Thymus (tissue), 11 donors: ENCODE data around the gene RAPGEF3. TPM values are rescaled to one million over a fixed set of nuclear protein-coding genes. Genes with fewer than 3 reads are reported as not detected.
A peak's percentile ranks its signal among the peaks of the same experiment; 100 is the strongest.

Experiments used
- DNase-seq, 9 donors: peaks; one replicate each; pipeline ENCODE4 v3.0.0-alpha.2; 2013; ENCODE audit warnings: low spot score in 9 of 9, low read depth in 6 of 9, missing footprints in 1 of 9
- H3K27ac ChIP-seq, 2 donors: one replicate each; pipeline ENCODE4 v1.5.1; 2013; ENCODE audit warnings: control low read depth in 1 of 2, low read depth in 1 of 2, low read length in 1 of 2, mild to moderate bottlenecking in 1 of 2, moderate library complexity in 1 of 2
- H3K27me3 ChIP-seq, 2 donors: one replicate each; pipeline ENCODE4 v1.5.1; 2013; ENCODE audit warnings: low read length in 1 of 2; ENCODE audit not compliant: control insufficient read depth in 2 of 2, insufficient read depth in 1 of 2
- H3K36me3 ChIP-seq, 2 donors: one replicate each; pipeline ENCODE4 v1.5.1; 2013; ENCODE audit warnings: low read length in 1 of 2, mild to moderate bottlenecking in 1 of 2, moderate library complexity in 1 of 2; ENCODE audit not compliant: control insufficient read depth in 2 of 2, insufficient read depth in 2 of 2
- H3K4me1 ChIP-seq, 2 donors: one replicate each; pipeline ENCODE4 v1.5.1; 2013; ENCODE audit warnings: low read length in 2 of 2; ENCODE audit not compliant: control insufficient read depth in 2 of 2, insufficient read depth in 2 of 2
- H3K4me3 ChIP-seq, 2 donors: one replicate each; pipeline ENCODE4 v1.5.1; 2013; ENCODE audit warnings: low read length in 2 of 2, control low read depth in 1 of 2, mild to moderate bottlenecking in 1 of 2
- H3K9me3 ChIP-seq, 2 donors: one replicate each; pipeline ENCODE4 v1.5.1; 2013; ENCODE audit warnings: low read length in 1 of 2, mild to moderate bottlenecking in 1 of 2; ENCODE audit not compliant: control insufficient read depth in 2 of 2, insufficient read depth in 1 of 2
- WGBS: extraction: QIAGEN DNeasy Blood & Tissue Kit; methylation state at CpG from one replicate; pipeline ENCODE4 v1.1.7; 2013; 5-methylcytosine and 5-hydroxymethylcytosine counted together
- polyA plus RNA-seq: library from polyadenylated mRNA; stranded (reverse); fragments of 200-250 nt; gene quantifications from one replicate; pipeline ENCODE4 v1.2.3, GENCODE V29; 2013
- total RNA-seq: library from RNA; stranded (reverse); fragments of 120-200 nt; gene quantifications from one replicate; pipeline ENCODE4 v1.2.4, GENCODE V29; 2013
- donor health status: healthy.

The RAPGEF3 gene
- total and polyA plus RNA-seq, 2 donors: 1.6 to 20.9 TPM

DNA sequence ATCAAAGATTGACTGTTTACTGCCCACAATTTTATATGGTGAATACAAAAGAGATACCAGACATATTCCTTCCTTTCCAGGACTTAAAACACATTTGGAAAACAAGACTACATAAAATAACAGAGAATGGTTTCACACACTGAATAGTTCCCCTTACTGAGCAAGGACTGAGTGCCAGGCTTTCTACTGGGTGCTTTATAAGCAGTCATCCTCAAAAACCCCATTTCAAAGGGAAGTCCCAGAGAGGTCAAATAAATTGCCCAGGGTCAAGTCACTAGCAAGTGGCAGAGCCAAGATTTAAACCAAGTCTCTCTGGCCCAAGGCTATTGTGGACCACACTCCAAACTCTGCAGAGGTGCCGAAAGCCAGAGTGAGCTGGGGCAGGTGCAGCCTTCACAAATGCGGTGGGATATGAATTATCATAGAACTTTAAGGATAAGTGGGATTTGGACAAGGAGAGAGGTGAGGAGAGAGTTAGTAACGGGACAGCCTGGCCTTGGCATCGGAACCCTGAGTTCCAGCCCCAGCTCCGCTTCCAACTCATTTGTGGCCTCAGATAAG lies 43.8 kb downstream of the RAPGEF3 start:
- H3K9me3 ChIP-seq: no peaks in the 10 kb centered on the region
- no peaks in the 10 kb centered on the region for H3K36me3 ChIP-seq
- DNase-seq: no peak
- H3K4me1 ChIP-seq: peaks cover 11 to 33% of the 10 kb centered on the region in 2 donors
- WGBS: 60% methylated on average over 5 of the region's 5 CpGs
- H3K27ac ChIP-seq: no peak overlapping the region
- H3K4me3 ChIP-seq: no peak overlapping the region
- H3K27me3 ChIP-seq: no peaks in the 10 kb centered on the region

GRCh38 chr12:47712171-47712570 lies 46.5 kb downstream of the RAPGEF3 start:
- Histone ChIP-seq H3K27ac (no peak overlapping the region), H3K36me3 (no peaks in the 10 kb centered on the region), H3K4me1 (peaks cover 10 to 30% of the 10 kb centered on the region in 2 donors), H3K4me3 (no peak overlapping the region), H3K9me3 (no peaks in the 10 kb centered on the region), H3K27me3 (no peaks in the 10 kb centered on the region)
- no peak for DNase-seq
- WGBS: 97% methylated on average over 6 of the region's 6 CpGs

- Histone ChIP-seq H3K4me3 (no peak overlapping the region), H3K4me1 (peaks cover 13 to 26% of the 10 kb centered on the region in 2 donors), H3K27me3 (no peaks in the 10 kb centered on the region), H3K27ac (no peak overlapping the region), H3K36me3 (no peaks in the 10 kb centered on the region), H3K9me3 (no peaks in the 10 kb centered on the region)
- WGBS: 96% methylated on average over 5 of the region's 5 CpGs
- DNase-seq: no peak
Measured at GRCh38 chr12:47711448-47711847, 47.2 kb downstream of the RAPGEF3 start.

GRCh38 chr12:47710278-47710677 lies 48.4 kb downstream of the RAPGEF3 start:
- no peak for DNase-seq
- Histone ChIP-seq H3K4me1 (peaks cover 15 to 16% of the 10 kb centered on the region in 2 donors), H3K27ac (no peak overlapping the region), H3K36me3 (no peaks in the 10 kb centered on the region), H3K9me3 (no peaks in the 10 kb centered on the region), H3K27me3 (no peaks in the 10 kb centered on the region), H3K4me3 (no peak overlapping the region)

- no peaks in the 10 kb centered on the region for H3K27me3 ChIP-seq
- no peaks in the 10 kb centered on the region for H3K9me3 ChIP-seq
- H3K27ac ChIP-seq: no peak overlapping the region
- no peak for DNase-seq
- peaks cover 15 to 20% of the 10 kb centered on the region in 2 donors for H3K4me1 ChIP-seq
- H3K36me3 ChIP-seq: no peaks in the 10 kb centered on the region
- no peak overlapping the region for H3K4me3 ChIP-seq
- WGBS: 80% methylated on average over 2 of the region's 2 CpGs
Measured at GRCh38 chr12:47709671-47710070, 49.0 kb downstream of the RAPGEF3 start.

DNA sequence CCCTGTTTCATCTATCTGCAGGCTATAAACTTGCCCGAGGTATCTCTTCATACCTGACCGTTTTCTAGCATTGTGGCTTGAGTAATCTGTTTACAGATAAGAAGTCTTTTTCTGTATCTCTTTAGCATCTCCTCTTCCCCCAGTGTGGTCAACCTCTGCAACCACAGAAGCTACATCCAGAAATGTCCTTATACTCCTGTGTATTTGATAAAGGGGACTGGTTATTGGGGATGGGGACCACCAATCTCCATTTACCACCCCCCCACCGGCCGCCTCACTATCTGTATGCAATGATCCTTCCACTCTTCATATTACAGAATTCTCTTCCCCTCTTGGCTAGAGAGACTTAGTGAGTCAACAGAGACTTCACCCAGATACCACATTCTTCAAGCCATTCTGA lies 49.4 kb downstream of the RAPGEF3 start:
- 71% methylated on average over 4 of the region's 4 CpGs for WGBS
- no peaks in the 10 kb centered on the region for H3K36me3 ChIP-seq
- H3K27ac ChIP-seq: no peak overlapping the region
- no peak overlapping the region for H3K4me3 ChIP-seq
- no peak for DNase-seq
- H3K27me3 ChIP-seq: no peaks in the 10 kb centered on the region
- H3K9me3 ChIP-seq: no peaks in the 10 kb centered on the region
- peaks cover 15 to 22% of the 10 kb centered on the region in 2 donors for H3K4me1 ChIP-seq

DNA sequence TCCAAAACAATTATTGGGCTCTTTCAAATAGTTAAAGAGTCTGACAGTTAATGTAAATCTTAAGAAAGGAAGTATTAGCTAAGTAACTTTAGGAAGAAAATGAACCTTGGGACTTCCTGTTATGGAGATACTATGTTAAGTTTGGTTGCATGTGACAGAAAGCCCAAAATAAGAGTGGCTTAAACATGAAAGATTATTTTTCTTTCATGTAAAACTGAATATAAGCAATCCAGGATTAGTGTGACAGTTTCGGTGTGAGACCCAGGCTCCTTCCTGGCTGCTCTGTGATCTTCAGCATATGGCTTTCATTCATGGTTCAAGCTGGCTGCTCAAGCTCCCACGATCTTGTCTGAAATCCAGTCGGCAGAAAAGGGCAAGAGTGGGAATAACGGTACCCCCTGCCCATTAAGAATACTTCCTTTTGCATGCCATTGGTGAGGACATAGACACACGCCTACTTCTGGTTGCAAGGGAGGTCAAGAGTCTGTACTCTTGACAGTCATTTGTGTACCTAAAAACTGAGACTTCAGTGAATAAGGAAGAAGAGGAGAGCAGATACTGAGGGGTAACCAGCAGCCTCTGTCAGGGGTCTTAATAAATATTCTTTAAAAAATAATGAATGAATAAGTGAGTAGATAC lies 50.7 kb downstream of the RAPGEF3 start:
- peak in 1 of 9 donors; percentile 36 for DNase-seq
- Histone ChIP-seq H3K9me3 (no peaks in the 10 kb centered on the region), H3K27me3 (no peaks in the 10 kb centered on the region), H3K36me3 (no peaks in the 10 kb centered on the region), H3K4me3 (no peak overlapping the region), H3K27ac (no peak overlapping the region), H3K4me1 (peaks cover 15 to 22% of the 10 kb centered on the region in 2 donors)
- WGBS: 44% methylated on average over 5 of the region's 5 CpGs

DNA sequence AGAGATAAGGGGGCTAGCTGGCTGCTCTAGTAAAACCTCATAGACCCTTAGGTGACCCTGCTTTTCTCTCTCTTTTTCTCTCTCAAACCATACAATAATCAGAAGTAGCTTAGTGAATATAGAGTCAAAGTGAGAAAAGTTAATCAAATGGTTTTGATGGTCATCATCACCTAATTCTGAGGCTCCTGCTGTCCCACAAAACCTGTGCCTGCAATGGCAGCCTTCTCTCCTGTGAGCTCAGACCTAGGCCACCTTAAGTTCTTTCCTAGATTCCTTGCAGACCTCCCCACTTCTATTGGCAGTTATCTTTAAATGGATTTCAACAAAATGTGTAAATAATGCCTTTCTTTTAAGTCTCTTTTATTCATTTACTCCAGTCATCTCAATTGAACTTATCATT lies 51.3 kb downstream of the RAPGEF3 start:
- no peak for DNase-seq
- peaks cover 15 to 20% of the 10 kb centered on the region in 2 donors for H3K4me1 ChIP-seq

DNA sequence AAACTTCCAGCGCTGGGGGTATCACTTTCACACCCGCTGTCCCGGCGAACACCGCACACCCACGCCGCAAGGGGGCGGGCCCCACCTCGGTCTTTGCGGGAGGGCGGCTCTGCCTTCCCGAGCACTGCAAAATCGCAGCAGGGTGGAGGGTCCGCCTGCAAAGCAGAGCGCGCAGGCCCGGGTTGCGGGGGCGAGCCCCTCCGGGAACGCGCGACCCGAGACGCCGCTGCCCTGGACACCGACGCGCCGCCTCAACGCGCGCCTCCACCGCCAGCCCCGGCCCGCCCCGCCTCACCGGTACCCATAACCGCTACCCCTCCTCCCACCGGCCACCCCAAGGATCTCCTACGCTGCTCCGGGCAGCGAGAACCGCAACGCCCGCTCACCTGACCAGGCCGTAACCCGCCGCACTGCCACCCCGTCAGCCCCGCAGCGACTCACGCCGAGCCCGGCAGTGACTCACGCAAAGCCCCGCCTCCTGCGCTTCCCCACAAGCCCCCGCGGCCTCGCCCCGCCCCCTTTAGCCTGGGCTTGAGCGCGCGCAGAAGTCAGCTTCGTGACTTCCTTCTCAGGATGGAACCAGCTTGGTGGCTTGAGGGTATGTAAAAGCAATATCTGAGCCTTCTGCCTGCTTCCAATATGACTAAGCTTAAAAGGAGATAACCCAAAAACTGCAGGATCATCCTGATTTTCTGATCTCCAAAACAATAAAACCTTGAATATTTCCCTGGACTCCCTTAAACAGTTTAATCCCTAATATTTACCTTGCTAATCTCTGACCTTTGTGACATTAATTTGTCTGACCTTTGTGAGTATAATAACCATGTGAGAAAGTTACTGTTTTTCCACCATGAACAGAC lies 52.9 kb downstream of the RAPGEF3 start, which contains the start of gene RPAP3:
TSS of gene RPAP3 (minus strand) at position 465 of the 860 bp plus-strand sequence. CDS start 3,190 bp downstream, outside the sequence.
- Histone ChIP-seq H3K36me3 (peaks cover under 1 to 2% of the 10 kb centered on the region in 2 donors), H3K9me3 (no peaks in the 10 kb centered on the region), H3K27me3 (no peaks in the 10 kb centered on the region), H3K4me1 (peaks cover 15 to 20% of the 10 kb centered on the region in 2 donors), H3K27ac (peak within 1 kb of the TSS; percentile 92 to 94), H3K4me3 (peak within 1 kb of the TSS; percentile 68 to 90)
- under 1% methylated on average over 66 of the region's 66 CpGs for WGBS
- DNase-seq: peak; percentile 74 to 97 (median 92)

More for the DNA sequence above, 51.3 kb downstream of the RAPGEF3 start:
- no peak overlapping the region for H3K4me3 ChIP-seq
- H3K27me3 ChIP-seq: no peaks in the 10 kb centered on the region
- no peaks in the 10 kb centered on the region for H3K36me3 ChIP-seq
- H3K27ac ChIP-seq: no peak overlapping the region
- no peaks in the 10 kb centered on the region for H3K9me3 ChIP-seq
